Cardiac fibroblast (primary cell): ENCODE measurements around the gene RETREG1.

Source experiments
- DNase-seq, 2 donors: peaks; one replicate each; pipeline versions ENCODE4 v3.0.0 to v3.0.0-alpha.2; 2010; ENCODE audit warnings: low read depth in 2 of 2
- H3K4me3 ChIP-seq, 2 donors: replicated peaks in 1 of 2; 1 replicate in 1 of 2; 2 replicates in 1 of 2; pipeline ENCODE4 v1.5.1; 2011; ENCODE audit warnings: low read depth in 2 of 2, low read length in 2 of 2, mild to moderate bottlenecking in 2 of 2, moderate library complexity in 1 of 2
- TF ChIP-seq, protein P1 (sequence below): IDR thresholded peaks from one replicate; pipeline ENCODE4 v1.5.1; 2011; ENCODE audit warnings: low read depth, mild to moderate bottlenecking, low read length, inconsistent platforms

RETREG1 gene

GRCh38 chr5:16574789-16575721, 41.7 kb downstream of the RETREG1 start:
- DNase-seq, result peak; percentile 50 to 87
- TF ChIP-seq, protein P1, sequence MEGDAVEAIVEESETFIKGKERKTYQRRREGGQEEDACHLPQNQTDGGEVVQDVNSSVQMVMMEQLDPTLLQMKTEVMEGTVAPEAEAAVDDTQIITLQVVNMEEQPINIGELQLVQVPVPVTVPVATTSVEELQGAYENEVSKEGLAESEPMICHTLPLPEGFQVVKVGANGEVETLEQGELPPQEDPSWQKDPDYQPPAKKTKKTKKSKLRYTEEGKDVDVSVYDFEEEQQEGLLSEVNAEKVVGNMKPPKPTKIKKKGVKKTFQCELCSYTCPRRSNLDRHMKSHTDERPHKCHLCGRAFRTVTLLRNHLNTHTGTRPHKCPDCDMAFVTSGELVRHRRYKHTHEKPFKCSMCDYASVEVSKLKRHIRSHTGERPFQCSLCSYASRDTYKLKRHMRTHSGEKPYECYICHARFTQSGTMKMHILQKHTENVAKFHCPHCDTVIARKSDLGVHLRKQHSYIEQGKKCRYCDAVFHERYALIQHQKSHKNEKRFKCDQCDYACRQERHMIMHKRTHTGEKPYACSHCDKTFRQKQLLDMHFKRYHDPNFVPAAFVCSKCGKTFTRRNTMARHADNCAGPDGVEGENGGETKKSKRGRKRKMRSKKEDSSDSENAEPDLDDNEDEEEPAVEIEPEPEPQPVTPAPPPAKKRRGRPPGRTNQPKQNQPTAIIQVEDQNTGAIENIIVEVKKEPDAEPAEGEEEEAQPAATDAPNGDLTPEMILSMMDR, result no peak
- no peak overlapping the region for H3K4me3 ChIP-seq

DNA sequence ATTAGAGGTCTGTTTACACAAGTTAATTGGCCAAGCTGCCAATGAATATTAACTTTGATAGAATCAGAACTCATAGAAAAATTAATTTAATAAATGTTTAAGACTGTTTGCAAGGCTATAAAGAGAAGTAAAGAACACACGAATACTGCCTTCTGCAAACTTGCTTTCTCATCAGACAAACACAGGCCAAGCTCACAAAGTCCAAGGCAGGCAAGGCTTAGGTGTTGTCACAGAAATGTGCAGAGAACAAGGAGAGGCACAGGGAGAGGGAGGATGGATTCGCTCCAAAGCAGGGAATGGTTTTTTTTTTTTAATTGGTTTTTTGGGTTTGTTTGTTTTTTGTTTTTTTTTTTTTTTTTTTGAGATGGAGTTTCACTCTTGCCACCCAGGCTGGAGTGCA, 43.4 kb downstream of the RETREG1 start:
- DNase-seq, result no peak
- no peak overlapping the region for H3K4me3 ChIP-seq
- TF ChIP-seq, protein P1, result no peak

DNA sequence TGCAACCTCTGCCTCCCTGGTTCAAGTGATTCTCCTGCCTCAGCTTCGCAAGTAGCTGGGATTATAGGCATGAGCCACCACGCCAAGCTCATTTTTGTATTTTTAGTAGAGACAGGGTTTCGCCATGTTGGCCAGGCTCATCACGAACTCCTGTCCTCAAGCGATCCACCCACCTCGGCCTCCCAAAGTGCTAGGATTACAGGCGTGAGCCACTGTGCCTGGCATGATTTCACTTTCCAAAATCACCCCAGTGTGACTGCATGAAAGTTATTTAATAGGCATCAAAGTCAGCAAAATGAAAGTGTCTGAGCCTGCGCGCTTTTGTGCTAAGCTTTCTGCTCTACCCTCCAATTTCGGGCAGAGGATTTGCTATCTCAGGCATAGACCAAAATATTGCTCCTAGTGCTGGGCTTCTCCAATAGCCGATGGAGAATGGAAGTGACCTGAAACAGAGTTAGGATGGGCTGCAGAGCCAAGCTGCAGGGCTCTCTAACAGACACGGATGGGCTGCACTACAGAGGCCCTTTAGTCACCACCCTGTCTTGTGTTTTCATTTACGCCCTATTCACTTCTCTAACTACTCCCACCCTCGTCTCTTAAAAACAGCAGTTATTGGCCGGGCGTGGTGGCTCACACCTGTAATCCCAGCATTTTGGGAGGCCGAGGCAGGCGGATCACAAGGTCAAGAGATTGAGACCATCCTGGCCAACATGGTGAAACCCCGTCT, 44.3 kb downstream of the RETREG1 start:
- H3K4me3 ChIP-seq, result no peak overlapping the region
- TF ChIP-seq, protein P1, result no peak
- no peak for DNase-seq

DNA sequence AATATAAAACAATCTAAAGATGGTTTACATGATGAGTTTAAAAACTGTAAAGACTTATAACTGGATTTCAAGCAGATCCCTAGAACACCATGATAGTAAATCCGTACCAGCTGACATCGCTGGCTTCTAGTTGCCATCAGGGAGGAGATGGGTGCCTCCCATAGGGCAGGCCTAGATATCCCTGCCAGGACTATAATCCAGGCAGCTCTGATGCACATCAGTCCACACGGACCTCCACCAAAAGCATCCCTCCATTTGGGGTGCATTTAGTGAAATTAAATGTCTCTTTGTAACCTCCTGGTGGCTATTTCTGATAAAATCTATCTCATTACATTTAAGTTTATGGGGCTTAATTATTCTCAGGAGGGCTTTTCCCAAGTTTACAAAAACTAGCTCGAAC, 45.8 kb downstream of the RETREG1 start:
- H3K4me3 ChIP-seq, result no peak overlapping the region
- TF ChIP-seq, protein P1, result no peak
- DNase-seq, result no peak

GRCh38 chr5:16570121-16570815, 46.5 kb downstream of the RETREG1 start:
- TF ChIP-seq, protein P1, result no peak
- DNase-seq, result peak; percentile 45 to 77
- no peak overlapping the region for H3K4me3 ChIP-seq

DNA sequence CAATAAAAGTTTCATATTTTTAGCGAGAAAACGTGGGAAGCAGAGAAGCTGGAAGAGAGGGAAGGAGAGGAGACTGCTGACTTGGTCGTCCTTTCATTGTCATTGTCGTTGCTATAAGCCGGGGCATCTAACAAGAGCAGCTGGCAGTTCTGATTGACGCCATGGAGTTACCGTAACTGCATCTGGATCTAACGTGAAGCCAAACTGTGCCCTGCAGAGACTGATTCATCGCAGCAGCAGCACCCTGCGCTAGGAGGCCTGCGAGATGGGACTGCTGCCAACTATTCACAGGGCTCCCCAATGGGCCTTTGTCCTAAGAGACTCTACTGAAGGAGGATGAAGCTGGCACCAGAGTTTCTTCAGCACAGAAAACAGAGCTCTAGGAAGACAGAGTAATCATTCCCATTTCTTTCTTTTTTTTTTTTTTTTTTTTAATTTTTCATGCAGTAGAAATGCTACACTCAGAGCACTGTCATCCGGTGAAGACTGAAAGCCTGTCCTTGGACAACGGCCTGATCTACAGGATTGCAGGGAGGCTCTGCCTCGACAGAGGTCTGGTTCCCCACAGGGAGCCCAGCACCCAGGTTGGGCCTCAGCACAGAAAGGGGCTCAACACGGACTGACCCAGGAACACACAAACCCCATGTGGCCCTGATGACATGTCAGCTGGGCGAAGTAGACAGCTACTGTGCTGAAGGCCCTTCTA, 47.8 kb downstream of the RETREG1 start:
- DNase-seq, result peak; percentile 18 to 46
- TF ChIP-seq, protein P1, result no peak
- H3K4me3 ChIP-seq, result no peak overlapping the region
